ENCODE results near the gene NOC3L.

Gene NOC3L

DNA sequence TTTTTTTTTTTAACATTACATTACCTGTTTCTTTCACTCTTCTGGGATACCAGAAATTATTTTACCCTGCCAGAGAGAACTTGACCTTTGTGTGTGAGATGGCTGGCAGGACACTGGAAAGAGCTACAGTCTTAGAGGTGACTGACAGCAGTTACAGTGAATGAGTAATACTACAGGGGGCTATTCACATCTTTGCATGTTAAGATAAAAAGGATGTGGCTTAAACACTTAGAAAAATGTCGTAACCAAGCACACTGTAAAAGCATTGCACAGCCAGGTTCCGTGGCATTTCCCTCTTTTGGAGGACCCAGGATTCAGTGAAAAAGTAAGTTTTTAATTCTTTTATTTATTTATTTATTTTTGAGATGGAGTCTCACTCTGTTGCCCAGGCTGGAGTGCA lies 20.8 kb upstream of the NOC3L start:
- H3K4me3 ChIP-seq (ENCODE audit: control insufficient read depth, low read depth, low read length) = no peak overlapping the region
- no peak for DNase-seq (ENCODE audit: low read depth)
- no peak for TF ChIP-seq CTCF (conservative IDR thresholded peaks at IDR 0.05; ENCODE audit: control insufficient read depth, insufficient read depth, low read depth, low read length)

DNA sequence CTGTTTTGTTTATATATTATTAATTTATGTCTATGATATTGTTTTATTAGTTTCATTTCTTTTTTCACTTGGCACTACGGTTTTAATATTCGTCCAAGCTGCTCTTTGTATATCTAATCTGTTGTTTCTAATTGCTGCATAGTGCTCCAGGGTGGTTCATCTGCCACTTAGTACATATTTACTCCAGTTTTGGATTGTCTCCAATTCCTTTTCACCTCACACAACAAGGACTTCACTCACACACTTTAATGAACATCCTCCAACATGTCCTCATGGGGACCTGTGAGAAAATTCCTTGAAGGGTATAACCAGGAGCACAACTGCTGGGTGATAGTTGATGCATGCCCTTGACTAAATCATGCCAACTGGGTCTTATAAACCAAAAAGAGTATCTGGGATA lies 14.1 kb upstream of the NOC3L start:
- no peak for TF ChIP-seq CTCF (conservative IDR thresholded peaks at IDR 0.05; ENCODE audit: control insufficient read depth, insufficient read depth, low read depth, low read length)
- DNase-seq (ENCODE audit: low read depth) = no peak
- H3K4me3 ChIP-seq (ENCODE audit: control insufficient read depth, low read depth, low read length) = no peak overlapping the region

DNA sequence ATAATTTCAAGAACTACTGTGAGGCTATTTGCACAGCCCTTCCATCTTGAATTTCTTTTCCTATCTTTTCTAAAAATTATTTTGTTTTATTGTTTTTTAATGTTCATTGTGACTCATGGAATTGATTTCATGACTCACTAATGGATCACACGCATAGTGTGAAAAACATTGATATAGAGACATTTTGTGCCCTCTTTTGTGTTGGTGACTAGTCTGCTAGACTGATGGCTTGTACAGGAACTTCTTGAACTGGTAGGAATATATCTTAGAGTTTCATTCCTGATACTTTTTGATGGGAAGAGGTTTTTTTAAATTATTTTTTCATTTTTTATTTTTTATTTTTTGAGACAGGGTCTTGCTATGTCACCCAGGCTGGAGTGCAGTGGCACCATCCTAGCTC lies 12.6 kb upstream of the NOC3L start:
- no peak overlapping the region for H3K4me3 ChIP-seq (ENCODE audit: control insufficient read depth, low read depth, low read length)
- TF ChIP-seq CTCF (conservative IDR thresholded peaks at IDR 0.05; ENCODE audit: control insufficient read depth, insufficient read depth, low read depth, low read length) = no peak
- no peak for DNase-seq (ENCODE audit: low read depth)

DNA sequence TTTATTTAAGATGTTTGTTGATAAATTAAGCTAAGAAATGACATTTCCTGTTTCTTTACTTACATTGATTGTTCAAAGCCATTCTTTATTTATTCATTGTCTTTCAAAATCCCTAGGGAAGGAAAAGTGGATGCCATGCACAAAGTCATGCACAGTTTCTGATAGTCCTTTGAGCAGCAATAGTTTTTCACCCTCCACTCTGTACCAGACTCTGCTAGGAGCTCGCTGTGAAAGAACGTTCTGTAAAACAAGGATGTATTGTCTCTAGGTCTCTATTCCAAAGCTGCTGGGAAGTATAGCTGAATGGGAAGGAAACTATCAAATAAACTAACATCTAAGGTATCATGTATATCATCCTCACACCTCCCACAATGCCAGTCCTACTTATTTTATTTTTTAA lies 7.8 kb upstream of the NOC3L start:
- H3K4me3 ChIP-seq (ENCODE audit: control insufficient read depth, low read depth, low read length) = no peak overlapping the region
- no peak for DNase-seq (ENCODE audit: low read depth)
- TF ChIP-seq CTCF (conservative IDR thresholded peaks at IDR 0.05; ENCODE audit: control insufficient read depth, insufficient read depth, low read depth, low read length) = no peak

- no peak for TF ChIP-seq CTCF (conservative IDR thresholded peaks at IDR 0.05; ENCODE audit: control insufficient read depth, insufficient read depth, low read depth, low read length)
- H3K4me3 ChIP-seq (ENCODE audit: control insufficient read depth, low read depth, low read length) = no peak overlapping the region
- DNase-seq (ENCODE audit: low read depth) = no peak
Measured at GRCh38 chr10:94366382-94366781, 3.6 kb upstream of the NOC3L start.

DNA sequence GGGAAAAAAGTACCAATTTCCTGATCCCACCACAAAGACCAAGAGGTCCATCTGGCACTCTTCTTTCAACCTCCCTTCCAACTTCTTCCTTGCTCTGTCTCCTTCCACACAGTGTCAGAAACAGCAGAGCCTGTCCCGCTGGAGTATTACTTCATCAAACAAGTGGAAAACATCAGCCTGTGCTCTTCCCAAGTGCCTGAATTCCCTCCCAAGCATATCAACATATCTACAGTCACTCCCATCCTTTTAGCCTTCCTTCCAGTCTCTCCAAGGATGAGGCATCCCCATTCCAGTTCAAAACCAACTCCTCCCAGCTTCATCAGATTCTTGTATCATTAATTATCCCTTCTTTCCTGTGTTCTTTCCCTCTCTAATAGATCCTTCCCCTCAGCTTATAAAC lies 1.7 kb upstream of the NOC3L start:
- H3K4me3 ChIP-seq (ENCODE audit: control insufficient read depth, low read depth, low read length) = no peak overlapping the region
- DNase-seq (ENCODE audit: low read depth) = no peak
- no peak for TF ChIP-seq CTCF (conservative IDR thresholded peaks at IDR 0.05; ENCODE audit: control insufficient read depth, insufficient read depth, low read depth, low read length)

DNA sequence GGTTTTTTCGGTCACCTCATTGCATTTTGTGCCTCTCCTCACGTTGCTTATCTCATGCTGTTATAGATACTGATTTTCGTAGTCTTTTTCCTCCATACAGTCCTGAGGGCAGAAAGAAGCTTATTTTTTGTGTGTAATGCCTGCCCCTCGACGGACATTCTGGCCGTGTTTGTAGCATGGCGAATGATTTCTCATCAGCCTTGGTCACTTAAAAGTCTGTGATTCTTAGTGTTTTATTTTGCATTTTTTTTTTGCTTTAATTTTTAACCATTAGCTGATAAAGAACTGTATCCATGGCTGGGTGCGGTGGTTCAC lies 469 bp upstream of the NOC3L start:
- peak overlapping the region; percentile 96 for H3K4me3 ChIP-seq (ENCODE audit: control insufficient read depth, low read depth, low read length)
- no peak for DNase-seq (ENCODE audit: low read depth)
- TF ChIP-seq CTCF (conservative IDR thresholded peaks at IDR 0.05; ENCODE audit: control insufficient read depth, insufficient read depth, low read depth, low read length) = no peak
